ENCODE data around the gene OR8B4. TPM values are rescaled to one million over a fixed set of nuclear protein-coding genes. Genes with fewer than 3 reads are reported as not detected.
"Not testable (repeated sequence)": the region's sequence is repeated elsewhere in the genome, so short reads cannot be mapped to it uniquely, and the experiment has no call there.

Gene OR8B4
- total RNA-seq, 1 experiment from 2014 or later = not detected

- DNase-seq (ENCODE audit: low read depth) = no peak
These were observed 14.8 kb downstream of the OR8B4 start for GRCh38 chr11:124409906-124410305.

DNA sequence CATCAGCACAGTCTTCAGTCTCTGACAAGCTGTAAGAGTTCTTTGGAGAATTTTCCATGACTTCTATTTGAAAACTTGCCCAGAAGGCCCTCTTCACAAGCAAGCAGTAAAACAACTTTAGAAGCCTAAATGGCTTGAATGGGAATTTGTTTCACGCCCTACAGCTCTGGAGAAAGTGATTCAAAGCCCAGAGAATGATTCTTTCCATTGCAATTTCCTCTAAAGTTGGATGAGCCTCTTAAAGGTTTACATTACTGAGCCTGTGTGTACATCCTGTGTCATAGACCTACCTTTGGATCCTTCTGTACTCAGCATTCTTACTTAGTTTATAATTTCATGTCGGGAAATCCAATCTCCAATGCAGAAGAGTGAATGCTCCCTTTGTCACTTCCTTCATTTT is 19.1 kb downstream of the OR8B4 start:
- DNase-seq (ENCODE audit: low read depth) = no peak

- not testable (repeated sequence) for DNase-seq (ENCODE audit: low read depth)
These were observed 21.5 kb downstream of the OR8B4 start for GRCh38 chr11:124403186-124403585.

GRCh38 chr11:124402326-124402922 is 22.2 kb downstream of the OR8B4 start:
- DNase-seq (ENCODE audit: low read depth) = peak; percentile 70

GRCh38 chr11:124398924-124399323 is 25.7 kb downstream of the OR8B4 start, which contains the start of gene OR8B3:
OR8B3 (minus strand) TSS chr11:124399024; CDS start chr11:124397351, 1,673 bp downstream.
- no peak for DNase-seq (ENCODE audit: low read depth)

DNA sequence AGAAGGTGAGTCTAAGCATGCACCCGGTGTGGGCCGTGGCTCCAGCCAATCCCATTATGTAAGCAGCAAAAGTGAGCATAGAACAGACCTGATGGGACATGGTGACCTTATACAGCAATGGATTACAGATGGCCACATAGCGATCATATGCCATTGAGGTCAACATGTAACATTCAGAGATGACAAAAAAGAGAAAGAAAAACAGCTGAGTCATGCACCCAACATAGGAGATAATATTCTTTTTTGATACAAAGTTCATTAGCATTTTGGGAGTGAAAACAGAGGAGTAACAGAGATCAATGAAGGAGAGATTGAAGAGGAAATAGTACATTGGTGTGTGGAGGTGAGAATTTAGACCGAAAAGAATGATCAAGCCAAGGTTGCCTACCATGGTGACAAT is 27.8 kb downstream of the OR8B4 start:
- not testable (repeated sequence) for DNase-seq (ENCODE audit: low read depth)

DNA sequence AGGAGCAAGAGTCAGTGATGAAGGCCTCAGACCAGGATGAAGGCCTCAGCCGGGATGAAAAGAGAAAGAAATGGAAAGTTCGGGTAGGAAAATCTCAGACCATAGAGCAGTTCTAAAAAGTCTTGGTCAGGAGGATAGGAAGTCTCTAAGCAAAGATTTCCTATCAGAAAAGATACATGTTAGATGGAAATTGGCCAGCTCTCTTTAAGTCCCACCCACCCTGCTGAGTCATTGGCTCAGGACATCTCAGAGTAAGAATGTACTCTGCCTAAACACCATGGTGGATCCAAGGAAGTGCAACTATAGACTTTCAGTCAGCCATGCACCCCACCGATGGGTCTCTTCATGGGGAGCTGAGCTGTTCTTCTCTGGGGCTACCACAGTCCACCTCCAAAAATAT is 30.3 kb downstream of the OR8B4 start:
- DNase-seq (ENCODE audit: low read depth) = peak; percentile 17

- no peak for DNase-seq (ENCODE audit: low read depth)
These were observed 40.3 kb downstream of the OR8B4 start, which contains the start of gene OR8B2 for GRCh38 chr11:124384399-124384798. OR8B2 (minus strand) TSS chr11:124384499; CDS start chr11:124383343, 1,156 bp downstream.

GRCh38 chr11:124382857-124383256 is 41.8 kb downstream of the OR8B4 start:
- DNase-seq (ENCODE audit: low read depth) = not testable (repeated sequence)

DNA sequence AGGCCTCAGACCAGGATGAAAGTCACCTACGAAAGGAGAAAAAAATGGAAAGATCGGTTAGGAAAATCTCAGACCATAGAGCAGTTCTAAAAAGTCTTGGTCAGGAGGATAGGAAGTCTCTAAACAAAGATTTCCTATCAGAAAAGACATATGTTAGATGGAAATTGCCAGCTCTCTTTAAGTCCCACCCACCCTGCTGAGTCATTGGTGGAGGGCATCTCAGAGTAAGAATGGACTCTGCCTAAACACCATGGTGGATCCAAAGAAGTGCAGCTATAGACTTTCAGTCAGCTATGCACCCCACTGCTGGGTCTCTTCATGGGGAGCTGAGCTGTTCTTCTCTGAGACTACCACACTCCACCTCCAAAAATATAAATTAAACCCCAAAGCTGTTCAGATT is 44.1 kb downstream of the OR8B4 start:
- DNase-seq (ENCODE audit: low read depth) = no peak

GRCh38 chr11:124376280-124376679 is 48.4 kb downstream of the OR8B4 start:
- no peak for DNase-seq (ENCODE audit: low read depth)

Other genes starting within 250 kb of the OR8B4 start
- not detected in 2 replicates for gene OR10D3, start 241.5 kb downstream of the OR8B4 start, total RNA-seq (2014; rRNA removed; shearing (Covaris generic))
- not detected in 2 replicates for gene OR8G1, start 183.8 kb downstream of the OR8B4 start, total RNA-seq (2014; rRNA removed; shearing (Covaris generic))
- gene OR8G5, start 168.5 kb downstream of the OR8B4 start, total RNA-seq (2014; rRNA removed; shearing (Covaris generic)) = not detected in 2 replicates
- not detected in 2 replicates for gene OR8D1, start 110.9 kb downstream of the OR8B4 start, total RNA-seq (2014; rRNA removed; shearing (Covaris generic))
- not detected in 2 replicates for gene OR8D2, start 104.7 kb downstream of the OR8B4 start, total RNA-seq (2014; rRNA removed; shearing (Covaris generic))
- gene OR8B2, start 40.4 kb downstream of the OR8B4 start, total RNA-seq (2014; rRNA removed; shearing (Covaris generic)) = not detected in 2 replicates
- not detected in 2 replicates for gene OR8B3, start 25.8 kb downstream of the OR8B4 start, total RNA-seq (2014; rRNA removed; shearing (Covaris generic))
- not detected in 2 replicates for gene OR8B8, start 20.8 kb upstream of the OR8B4 start, total RNA-seq (2014; rRNA removed; shearing (Covaris generic))
- gene OR8B12, start 118.8 kb upstream of the OR8B4 start, total RNA-seq (2014; rRNA removed; shearing (Covaris generic)) = not detected in 2 replicates
- not detected in 2 replicates for gene OR8A1, start 145.1 kb upstream of the OR8B4 start, total RNA-seq (2014; rRNA removed; shearing (Covaris generic))
- gene PANX3, start 186.6 kb upstream of the OR8B4 start, total RNA-seq (2014; rRNA removed; shearing (Covaris generic)) = not detected in 2 replicates
- gene TBRG1, start 198.0 kb upstream of the OR8B4 start, total RNA-seq (2014; rRNA removed; shearing (Covaris generic)) = 11.1 and 29.3 TPM in 2 replicates
- gene SIAE, start 248.9 kb upstream of the OR8B4 start, total RNA-seq (2014; rRNA removed; shearing (Covaris generic)) = 3.7 and 4.1 TPM in 2 replicates
- gene SPA17, start 249.0 kb upstream of the OR8B4 start, total RNA-seq (2014; rRNA removed; shearing (Covaris generic)) = 30.5 and 50.9 TPM in 2 replicates